ENCODE results near the gene MRPL37. TPM values are rescaled to one million over a fixed set of nuclear protein-coding genes. Genes with fewer than 3 reads are reported as not detected.

Gene MRPL37
- total RNA-seq: 107 and 157 TPM in 2 replicates

DNA sequence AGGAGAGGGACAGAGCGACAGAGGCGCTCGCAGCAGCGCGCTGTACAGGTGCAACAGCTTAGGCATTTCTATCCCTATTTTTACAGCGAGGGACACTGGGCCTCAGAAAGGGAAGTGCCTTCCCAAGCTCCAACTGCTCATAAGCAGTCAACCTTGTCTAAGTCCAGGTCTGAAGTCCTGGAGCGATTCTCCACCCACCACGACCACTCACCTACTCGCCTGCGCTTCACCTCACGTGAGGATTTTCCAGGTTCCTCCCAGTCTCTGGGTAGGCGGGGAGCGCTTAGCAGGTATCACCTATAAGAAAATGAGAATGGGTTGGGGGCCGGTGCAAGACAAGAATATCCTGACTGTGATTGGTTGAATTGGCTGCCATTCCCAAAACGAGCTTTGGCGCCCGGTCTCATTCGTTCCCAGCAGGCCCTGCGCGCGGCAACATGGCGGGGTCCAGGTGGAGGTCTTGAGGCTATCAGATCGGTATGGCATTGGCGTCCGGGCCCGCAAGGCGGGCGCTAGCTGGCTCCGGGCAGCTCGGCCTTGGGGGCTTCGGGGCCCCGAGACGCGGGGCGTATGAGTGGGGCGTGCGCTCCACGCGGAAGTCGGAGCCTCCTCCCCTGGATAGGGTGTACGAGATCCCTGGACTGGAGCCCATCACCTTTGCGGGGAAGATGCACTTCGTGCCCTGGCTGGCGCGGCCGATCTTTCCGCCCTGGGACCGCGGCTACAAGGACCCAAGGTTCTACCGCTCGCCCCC is at the start of gene MRPL37, which contains the start of gene CYB5RL:
Gene MRPL37 (plus strand): TSS at position 403 of the 754 bp plus-strand sequence. CDS start 77 bp downstream, at position 480.
Gene CYB5RL (minus strand): TSS at position 266 of the 754 bp plus-strand sequence. CDS start 4,414 bp downstream, outside the sequence.

DNA sequence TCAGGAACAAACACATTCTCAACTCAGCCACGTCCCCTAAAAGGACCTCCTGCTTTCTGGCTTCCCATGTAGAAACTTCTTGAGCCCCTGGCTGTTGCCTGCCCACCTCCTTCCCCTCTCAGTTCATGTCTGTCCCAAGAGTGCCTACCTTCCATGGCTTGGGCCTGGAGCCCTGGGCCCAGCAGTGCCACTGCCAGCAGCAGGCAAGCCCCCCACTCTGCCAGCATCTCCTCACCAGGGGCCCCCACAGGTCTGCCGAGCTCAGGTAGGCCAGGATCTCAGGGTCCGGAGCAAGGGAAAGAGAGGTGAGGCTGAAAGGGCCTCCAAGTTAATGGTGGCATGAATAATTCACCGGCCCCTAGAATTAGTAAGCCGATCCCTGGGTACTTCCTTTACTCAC is 47.3 kb upstream of the MRPL37 start, which contains the start of gene CDCP2:
Gene CDCP2 (minus strand): TSS at position 305 of the 400 bp plus-strand sequence. CDS start 78 bp downstream, at position 227.

Other genes starting within 250 kb of the MRPL37 start
- not detected in 2 replicates for gene LDLRAD1, start 182.0 kb upstream of the MRPL37 start, total RNA-seq
- gene TMEM59, start 147.0 kb upstream of the MRPL37 start, total RNA-seq: 119 and 169 TPM in 2 replicates
- 1.9 and 2.3 TPM in 2 replicates for gene TCEANC2, start 146.6 kb upstream of the MRPL37 start, total RNA-seq
- not detected in 2 replicates for gene CDCP2, start 47.2 kb upstream of the MRPL37 start, total RNA-seq
- 0.39 and 1.5 TPM in 2 replicates for gene CYB5RL, start 137 bp upstream of the MRPL37 start, total RNA-seq
- 14.5 and 17.5 TPM in 2 replicates for gene SSBP3, start 206.2 kb downstream of the MRPL37 start, total RNA-seq

Measured in hair follicular keratinocyte (primary cell).